Neural progenitor cell (in vitro differentiated cells): ENCODE results near the gene BCAS3. TPM values are rescaled to one million over a fixed set of nuclear protein-coding genes. Genes with fewer than 3 reads are reported as not detected.

ENCODE experiments used
- DNase-seq: peaks from one replicate; pipeline ENCODE4 v3.0.0-alpha.2; 2016; ENCODE audit warnings: low spot score
- H2AFZ ChIP-seq: fragments of 200-600 bp; sonication (generic); replicated peaks from 2 replicates; pipeline ENCODE4 v1.6.1; 2016; ENCODE audit warnings: antibody characterized with exemption
- H3F3A ChIP-seq: fragments of 200-600 bp; sonication (generic); 2 replicates; pipeline ENCODE4 v1.6.1; 2016; ENCODE audit warnings: antibody characterized with exemption, low read depth
- H3K27ac ChIP-seq: fragments of 200-600 bp; sonication (generic); 2 replicates; pipeline ENCODE4 v1.5.1; 2016; ENCODE audit warnings: mild to moderate bottlenecking
- H3K27me3 ChIP-seq: fragments of 200-600 bp; sonication (generic); 2 replicates; pipeline ENCODE4 v1.6.1; 2016; ENCODE audit warnings: mild to moderate bottlenecking, moderate library complexity
- H3K36me3 ChIP-seq: fragments of 200-600 bp; sonication (generic); 2 replicates; pipeline ENCODE4 v1.5.1; 2016
- H3K4me1 ChIP-seq: fragments of 200-600 bp; sonication (generic); 2 replicates; pipeline ENCODE4 v1.6.1; 2016; ENCODE audit warnings: mixed run types
- H3K4me2 ChIP-seq: fragments of 200-600 bp; sonication (generic); 2 replicates; pipeline ENCODE4 v1.6.1; 2016
- H3K4me3 ChIP-seq: fragments of 200-600 bp; sonication (generic); 2 replicates; pipeline ENCODE4 v1.5.1; 2016
- H3K79me2 ChIP-seq: fragments of 200-600 bp; sonication (generic); 2 replicates; pipeline ENCODE4 v1.6.1; 2016; ENCODE audit warnings: low read depth
- H3K9ac ChIP-seq: fragments of 200-600 bp; sonication (generic); 2 replicates; pipeline ENCODE4 v1.6.1; 2016
- H3K9me3 ChIP-seq: fragments of 200-600 bp; sonication (generic); 2 replicates; pipeline ENCODE4 v1.5.1; 2016; ENCODE audit warnings: low read depth
- H4K20me1 ChIP-seq: fragments of 200-600 bp; sonication (generic); 2 replicates; pipeline ENCODE4 v1.6.1; 2016; ENCODE audit warnings: low read depth
- H3K27ac Mint-ChIP-seq: 3 replicates; pipeline ENCODE4 v1.8.0; 2021; ENCODE audit warnings: mixed read lengths
- H3K27me3 Mint-ChIP-seq: 2 replicates; pipeline ENCODE4 v1.8.0; 2022; ENCODE audit warnings: low read depth, mild to moderate bottlenecking, inconsistent platforms, moderate library complexity, mixed read lengths; ENCODE audit not compliant: insufficient read depth
- H3K36me3 Mint-ChIP-seq: 3 replicates; pipeline ENCODE4 v1.8.0; 2021; ENCODE audit warnings: mixed read lengths
- H3K4me1 Mint-ChIP-seq: 3 replicates; pipeline ENCODE4 v1.8.0; 2021; ENCODE audit warnings: mixed read lengths
- H3K4me3 Mint-ChIP-seq: 3 replicates; pipeline ENCODE4 v1.8.0; 2021; ENCODE audit warnings: mild to moderate bottlenecking, moderate library complexity, mixed read lengths
- H3K9me3 Mint-ChIP-seq: 3 replicates; pipeline ENCODE4 v1.8.0; 2020; ENCODE audit warnings: mixed read lengths
- CTCF ChIP-seq: fragments of 200-600 bp; sonication (generic); IDR thresholded peaks from 2 replicates; pipeline ENCODE4 v1.5.1; 2017; ENCODE audit warnings: antibody characterized with exemption, mild to moderate bottlenecking
- EZH2 ChIP-seq: fragments of 200-600 bp; sonication (generic); IDR thresholded peaks from 2 replicates; pipeline ENCODE4 v1.6.1; 2017; ENCODE audit warnings: antibody characterized with exemption, mild to moderate bottlenecking, moderate library complexity
- EZH2phosphoT487 ChIP-seq: fragments of 200-600 bp; sonication (generic); IDR thresholded peaks from 2 replicates; pipeline ENCODE4 v1.6.1; 2017; ENCODE audit warnings: antibody characterized with exemption
- total RNA-seq: library from RNA; depleted of rRNA; stranded (reverse); fragments of >200 nt; gene quantifications from 2 replicates; pipeline ENCODE4 v1.2.3, GENCODE V29; 2015; ENCODE audit warnings: low replicate concordance

The BCAS3 gene
- total RNA-seq, 1 donor from 2014 or later = 60.9 TPM

GRCh38 chr17:60652454-60653247 is 25.0 kb upstream of the BCAS3 start:
- Mint-ChIP-seq H3K4me3 (no peak overlapping the region), H3K36me3 (peaks cover 30% of the 10 kb centered on the region), H3K4me1 (no peaks in the 10 kb centered on the region), H3K9me3 (no peaks in the 10 kb centered on the region), H3K27ac (no peak overlapping the region), H3K27me3 (no peaks in the 10 kb centered on the region)
- Histone ChIP-seq H3F3A (no peaks in the 10 kb centered on the region), H3K4me2 (no peak overlapping the region), H3K9me3 (no peaks in the 10 kb centered on the region), H3K9ac (no peak overlapping the region), H3K27me3 (no peaks in the 10 kb centered on the region), H3K4me3 (no peak overlapping the region), H4K20me1 (no peaks in the 10 kb centered on the region), H3K36me3 (peaks cover 11% of the 10 kb centered on the region), H3K4me1 (no peaks in the 10 kb centered on the region), H3K27ac (no peak overlapping the region), H2AFZ (no peak overlapping the region), H3K79me2 (peaks cover 48% of the 10 kb centered on the region)
- no peak for DNase-seq
- TF ChIP-seq CTCF = no peak
- no peak for TF ChIP-seq EZH2phosphoT487
- no peak for TF ChIP-seq EZH2

- Histone ChIP-seq H3K4me2 (no peak overlapping the region), H3K9ac (no peak overlapping the region), H4K20me1 (no peaks in the 10 kb centered on the region), H3K79me2 (peaks cover 48% of the 10 kb centered on the region), H3F3A (no peaks in the 10 kb centered on the region), H3K9me3 (no peaks in the 10 kb centered on the region), H3K27me3 (no peaks in the 10 kb centered on the region), H2AFZ (no peak overlapping the region), H3K4me1 (no peaks in the 10 kb centered on the region), H3K27ac (no peak overlapping the region), H3K4me3 (no peak overlapping the region), H3K36me3 (peaks cover 5% of the 10 kb centered on the region)
- H3K4me1 Mint-ChIP-seq = no peaks in the 10 kb centered on the region
- peaks cover 26% of the 10 kb centered on the region for H3K36me3 Mint-ChIP-seq
- no peaks in the 10 kb centered on the region for H3K9me3 Mint-ChIP-seq
- no peak overlapping the region for H3K4me3 Mint-ChIP-seq
- no peak overlapping the region for H3K27ac Mint-ChIP-seq
- DNase-seq = no peak
- H3K27me3 Mint-ChIP-seq = no peaks in the 10 kb centered on the region
- TF ChIP-seq EZH2 (no peak), CTCF (no peak), EZH2phosphoT487 (no peak)
These were observed 24.1 kb upstream of the BCAS3 start for GRCh38 chr17:60653569-60653968.

GRCh38 chr17:60656499-60656898 is 21.2 kb upstream of the BCAS3 start:
- TF ChIP-seq EZH2 (no peak), EZH2phosphoT487 (no peak), CTCF (no peak)
- no peaks in the 10 kb centered on the region for H3K9me3 ChIP-seq
- no peaks in the 10 kb centered on the region for H3K27me3 ChIP-seq
- H3K4me3 ChIP-seq = no peak overlapping the region
- no peak overlapping the region for H3K27ac ChIP-seq
- H3K4me2 ChIP-seq = no peak overlapping the region
- H4K20me1 ChIP-seq = no peaks in the 10 kb centered on the region
- H3K4me1 ChIP-seq = no peaks in the 10 kb centered on the region
- no peaks in the 10 kb centered on the region for H3K9me3 Mint-ChIP-seq
- peaks cover 40% of the 10 kb centered on the region for H3K79me2 ChIP-seq
- H3K36me3 Mint-ChIP-seq = peaks cover 17% of the 10 kb centered on the region
- peaks cover 5% of the 10 kb centered on the region for H3K36me3 ChIP-seq
- H3K4me1 Mint-ChIP-seq = no peaks in the 10 kb centered on the region
- DNase-seq = no peak
- no peak overlapping the region for H2AFZ ChIP-seq
- H3K27ac Mint-ChIP-seq = peak overlapping the region; percentile 80
- H3K4me3 Mint-ChIP-seq = no peak overlapping the region
- H3K27me3 Mint-ChIP-seq = no peaks in the 10 kb centered on the region
- no peaks in the 10 kb centered on the region for H3F3A ChIP-seq
- no peak overlapping the region for H3K9ac ChIP-seq
